ELF-1 (cell line): Measurements from ENCODE around the gene AQP1.

ENCODE experiments used
- DNase-seq: peaks from one replicate; pipeline ENCODE4 v3.0.0-alpha.2; 2016; ENCODE audit warnings: low read depth, low spot score

AQP1 gene

DNA sequence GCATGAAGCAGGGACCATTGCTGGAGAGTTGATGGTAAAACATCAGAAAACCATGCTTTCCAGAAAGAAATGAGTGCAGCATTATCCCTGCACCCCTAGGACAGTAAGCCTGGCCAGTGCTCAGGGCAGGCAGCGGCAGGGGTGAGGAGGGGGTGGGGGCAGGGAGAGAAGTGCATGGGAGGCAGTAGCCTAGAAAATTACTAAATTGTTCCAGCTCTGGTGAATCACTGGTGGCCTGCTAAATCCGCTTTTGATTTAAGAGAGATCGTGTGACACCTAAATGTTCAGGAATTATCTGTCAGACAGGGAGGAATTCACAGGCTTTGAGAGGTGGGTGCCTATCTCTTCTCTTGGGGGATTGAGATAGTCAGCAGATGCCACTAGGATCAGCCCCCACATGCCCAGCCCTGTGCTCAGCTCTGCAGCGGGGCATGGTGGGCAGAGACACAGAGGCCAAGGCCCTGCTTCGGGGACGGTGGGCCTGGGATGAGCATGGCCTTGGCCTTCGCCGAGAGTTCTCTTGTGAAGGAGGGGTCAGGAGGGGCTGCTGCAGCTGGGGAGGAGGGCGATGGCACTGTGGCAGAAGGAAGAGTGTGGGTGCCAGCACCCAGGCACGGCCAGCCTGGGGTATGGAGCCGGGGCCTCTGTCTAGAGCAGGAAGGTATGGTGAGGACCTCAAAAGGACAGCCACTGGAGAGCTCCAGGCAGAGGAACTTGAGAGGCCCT lies 5.0 kb upstream of the AQP1 start:
- no peak for DNase-seq

DNA sequence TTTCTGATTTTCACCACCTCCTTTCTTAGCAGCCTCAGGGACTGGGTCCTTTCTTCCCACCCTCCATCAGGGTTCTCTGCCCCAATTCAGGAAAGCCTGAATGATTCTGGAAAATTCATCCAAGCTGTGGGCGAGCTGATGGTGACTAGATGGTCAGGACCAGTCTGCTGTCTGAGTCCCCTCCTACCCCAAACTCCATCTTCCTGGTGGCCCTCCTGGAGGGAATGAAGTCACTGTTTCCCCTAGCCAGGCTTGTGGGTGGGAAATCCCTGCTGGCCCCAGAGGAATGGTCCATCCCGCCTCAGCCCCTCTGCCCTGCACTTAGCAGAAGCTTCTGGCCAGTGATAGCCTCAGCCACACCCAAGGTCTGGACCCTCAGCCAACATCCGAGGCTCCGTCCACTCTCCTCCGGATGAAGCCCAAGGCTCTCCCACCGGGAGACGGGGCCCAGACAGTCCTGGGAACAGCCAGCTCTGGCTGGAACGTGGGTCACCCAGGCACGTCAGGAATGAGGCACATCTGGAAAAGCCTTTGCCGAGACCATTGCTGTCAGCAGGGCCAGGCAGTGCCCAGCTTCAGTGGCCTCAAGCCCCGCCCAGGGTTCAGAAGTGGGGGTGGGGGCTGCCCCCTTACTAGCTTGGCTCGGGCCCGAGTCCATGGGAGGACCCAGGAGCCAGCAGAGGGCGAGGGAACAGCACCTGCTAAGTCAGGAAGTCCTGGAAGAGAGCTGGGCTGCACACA lies 4.0 kb upstream of the AQP1 start:
- no peak for DNase-seq

DNA sequence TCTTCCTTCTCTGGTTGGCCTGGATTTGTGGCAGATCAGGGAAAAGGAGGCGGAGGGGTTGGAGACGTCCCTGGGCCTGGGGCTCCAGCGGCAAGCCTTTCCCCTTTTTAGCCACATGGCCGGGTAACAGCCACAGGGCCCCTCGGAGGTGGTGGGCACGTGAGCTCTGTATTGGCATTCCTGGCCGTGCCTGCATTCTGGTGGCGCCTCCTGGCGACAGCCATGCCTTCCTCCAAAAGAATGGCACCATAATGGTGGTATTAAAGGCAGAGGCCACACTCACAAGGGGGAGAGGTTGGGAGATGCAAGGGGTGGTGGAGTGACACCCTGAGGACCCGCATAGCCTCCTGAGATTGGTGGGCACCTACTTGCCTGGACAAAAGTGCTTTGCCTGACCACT lies 3.0 kb upstream of the AQP1 start:
- peak; percentile 62 for DNase-seq

DNA sequence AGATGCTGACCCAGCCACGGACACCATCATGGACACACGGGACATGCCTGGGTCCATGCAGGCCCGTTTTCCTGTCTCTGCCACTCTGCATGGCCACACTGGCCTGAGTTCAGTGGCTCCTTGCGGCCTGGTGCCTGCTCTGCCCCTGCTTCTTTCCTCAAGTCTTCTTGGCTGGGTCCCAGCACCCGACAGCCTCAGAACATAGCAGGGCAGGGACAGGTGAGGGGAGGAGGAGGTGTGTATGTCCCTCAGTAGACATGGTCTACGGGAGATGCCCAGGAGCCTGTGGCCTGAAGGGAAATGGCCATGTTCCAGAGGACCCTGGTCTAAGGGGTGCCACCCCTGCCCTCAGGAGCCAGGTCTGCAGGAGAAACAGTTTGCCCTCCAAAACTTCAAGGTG lies 2.2 kb upstream of the AQP1 start:
- no peak for DNase-seq

DNA sequence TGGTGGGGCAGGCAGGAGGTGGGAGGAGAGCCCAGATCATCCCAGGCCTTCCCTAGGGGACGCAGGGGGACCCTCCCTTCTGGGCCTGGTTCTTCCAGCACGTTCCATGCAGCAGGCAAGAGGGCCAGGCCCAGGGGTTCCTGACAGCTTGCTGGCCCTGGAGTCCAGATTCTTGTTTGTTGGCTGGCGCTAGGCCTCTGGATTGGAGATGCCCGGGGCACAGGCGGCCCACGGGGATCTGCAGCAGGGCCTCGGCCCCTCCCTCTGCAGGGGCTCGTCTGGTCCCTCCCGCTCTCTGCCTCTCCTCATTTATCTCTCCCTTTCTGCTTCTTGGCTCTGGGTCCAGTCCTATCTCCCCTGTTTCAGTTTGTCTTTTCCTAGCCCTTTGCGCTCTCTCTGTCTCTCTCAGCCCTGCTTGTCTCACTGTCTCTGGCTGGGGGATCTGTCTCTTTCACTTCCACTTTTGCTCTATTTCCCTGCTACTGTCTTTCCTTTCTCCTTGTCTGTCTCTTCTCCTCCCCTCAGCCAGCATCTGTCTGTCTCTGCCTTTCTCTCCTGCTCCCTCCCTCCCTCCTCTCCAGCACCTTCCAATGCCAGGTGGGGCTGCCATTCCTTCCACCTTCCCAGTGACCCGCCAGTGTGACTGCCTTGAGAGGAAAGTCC lies 1.1 kb upstream of the AQP1 start:
- DNase-seq, result no peak

DNA sequence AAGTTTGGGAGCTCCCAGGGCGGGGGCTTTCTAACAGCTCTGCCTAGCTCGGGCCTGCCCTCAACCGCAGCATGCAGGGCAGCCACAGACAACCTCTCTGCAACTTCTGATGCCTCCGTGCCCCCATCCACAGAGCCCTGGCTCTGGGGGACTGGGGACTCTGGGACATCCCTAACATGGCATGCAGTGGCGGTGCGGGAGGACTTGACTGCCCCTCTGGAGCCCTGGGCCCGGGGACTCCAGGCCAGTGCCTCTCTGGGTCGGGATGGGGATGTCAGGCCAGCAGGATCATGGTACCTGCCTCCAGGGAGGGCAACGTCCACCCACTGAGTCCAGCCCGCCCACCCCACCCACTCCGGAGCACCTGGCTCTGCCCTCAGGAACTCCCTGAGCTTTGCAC lies 520 bp upstream of the AQP1 start:
- no peak for DNase-seq

DNA sequence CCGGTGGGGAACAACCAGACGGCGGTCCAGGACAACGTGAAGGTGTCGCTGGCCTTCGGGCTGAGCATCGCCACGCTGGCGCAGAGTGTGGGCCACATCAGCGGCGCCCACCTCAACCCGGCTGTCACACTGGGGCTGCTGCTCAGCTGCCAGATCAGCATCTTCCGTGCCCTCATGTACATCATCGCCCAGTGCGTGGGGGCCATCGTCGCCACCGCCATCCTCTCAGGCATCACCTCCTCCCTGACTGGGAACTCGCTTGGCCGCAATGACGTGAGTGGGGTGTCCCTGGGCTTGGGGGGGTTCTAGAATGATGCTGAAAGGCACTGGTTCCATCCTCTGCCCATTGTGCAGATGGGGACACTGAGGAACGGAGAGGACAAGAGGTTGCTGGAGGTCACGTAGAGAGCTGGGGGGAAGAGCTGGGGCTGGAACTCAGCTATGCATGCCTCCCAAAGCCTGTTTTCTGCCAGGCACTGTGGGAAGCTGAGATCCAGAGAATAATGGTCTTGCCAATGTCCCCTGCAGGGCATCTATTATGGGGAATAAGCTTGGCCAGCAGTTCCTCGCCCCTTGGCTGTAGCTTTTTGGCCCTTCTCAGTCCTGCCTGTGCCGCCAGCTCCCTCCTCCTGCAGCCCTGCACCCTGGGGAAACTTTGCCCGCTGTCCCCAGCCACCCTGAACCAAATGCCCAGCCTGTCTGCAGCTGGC lies 523 bp downstream of the AQP1 start:
- no peak for DNase-seq

DNA sequence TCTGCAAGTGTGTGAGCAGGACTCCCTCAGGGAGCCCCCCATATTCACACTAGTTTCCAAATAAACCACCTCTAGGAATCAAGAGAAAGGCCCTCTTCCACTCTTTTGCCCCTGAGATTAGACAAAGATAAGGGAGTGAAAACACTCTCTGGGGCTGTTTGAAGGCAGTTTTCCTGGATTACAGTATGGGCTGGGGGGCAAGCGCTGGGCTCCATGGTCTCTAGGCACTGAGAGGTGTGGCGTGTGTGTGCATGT lies 1.0 kb downstream of the AQP1 start:
- no peak for DNase-seq

DNA sequence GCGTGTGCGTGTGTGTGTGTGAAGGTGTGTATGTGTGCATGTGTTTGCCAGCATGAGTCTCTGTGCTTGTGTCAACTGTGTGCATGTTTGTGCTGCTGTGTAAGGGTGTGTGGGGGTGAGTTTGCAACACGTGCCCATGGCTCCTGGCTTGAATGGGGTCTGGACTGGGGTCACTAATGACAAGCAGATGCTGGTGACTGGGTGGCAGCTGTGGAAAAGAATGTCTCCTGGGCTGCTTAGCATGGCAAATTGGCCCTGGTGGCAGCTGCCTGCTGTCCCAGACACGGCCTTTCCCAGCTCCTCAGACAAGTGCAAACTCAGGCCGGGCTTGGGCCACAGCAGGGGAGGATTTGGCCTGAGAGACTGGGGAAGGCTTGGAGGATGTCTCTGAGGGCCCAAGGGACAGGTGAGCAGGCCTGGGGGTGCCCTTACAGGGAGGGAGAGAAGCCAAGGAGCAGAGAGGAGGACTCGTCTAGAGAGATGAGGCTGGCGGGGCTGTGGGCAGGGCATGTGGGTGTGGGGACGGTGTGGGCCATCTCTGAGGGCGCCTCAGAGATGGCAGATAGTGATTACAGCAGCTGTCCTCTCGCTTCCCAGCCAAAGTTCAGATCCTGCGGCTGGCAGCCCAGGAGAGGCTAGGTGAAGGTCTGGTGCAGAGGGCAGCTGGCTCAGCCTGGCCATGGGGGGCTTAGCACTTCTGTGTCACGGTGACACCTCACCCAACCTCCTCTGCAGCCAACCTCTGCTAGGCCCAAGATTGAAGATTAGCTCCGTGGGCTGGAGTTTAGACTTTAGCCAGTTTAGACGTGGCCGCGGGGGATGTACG lies 1.5 kb downstream of the AQP1 start:
- DNase-seq, result no peak

DNA sequence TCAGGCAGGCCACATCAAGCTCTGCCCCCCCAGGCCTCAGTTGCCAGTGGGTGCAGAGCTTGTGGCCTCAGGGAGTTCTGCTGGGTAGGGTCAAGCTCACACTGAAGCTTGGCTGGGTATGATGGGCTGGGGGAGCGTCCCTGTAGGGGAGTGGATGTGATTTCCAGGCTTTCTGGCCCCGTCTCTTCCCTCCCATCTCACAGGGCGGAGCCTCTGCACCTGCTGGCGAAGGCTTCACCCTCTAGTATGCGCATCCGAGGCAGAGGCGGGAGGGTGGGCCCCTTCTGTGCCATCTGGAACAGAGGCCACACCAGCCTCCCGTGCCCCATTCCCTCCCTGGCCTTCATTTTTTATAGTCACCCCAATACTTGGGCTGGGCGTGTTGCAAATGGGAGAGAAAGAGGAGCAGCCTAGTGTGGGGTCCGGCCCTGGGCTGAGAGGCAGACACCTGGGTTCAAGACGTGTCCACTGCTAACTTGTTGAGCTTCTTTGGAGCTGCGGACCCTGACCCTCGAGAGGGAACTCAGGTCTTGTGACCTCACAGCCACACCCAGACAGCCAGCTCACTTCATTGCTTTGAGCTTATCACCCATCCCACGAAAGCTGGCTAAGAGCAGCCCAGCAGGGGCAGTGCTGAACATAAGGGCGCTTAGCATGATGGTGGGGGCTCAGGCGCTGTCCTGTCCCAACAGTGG lies 2.3 kb downstream of the AQP1 start:
- no peak for DNase-seq

DNA sequence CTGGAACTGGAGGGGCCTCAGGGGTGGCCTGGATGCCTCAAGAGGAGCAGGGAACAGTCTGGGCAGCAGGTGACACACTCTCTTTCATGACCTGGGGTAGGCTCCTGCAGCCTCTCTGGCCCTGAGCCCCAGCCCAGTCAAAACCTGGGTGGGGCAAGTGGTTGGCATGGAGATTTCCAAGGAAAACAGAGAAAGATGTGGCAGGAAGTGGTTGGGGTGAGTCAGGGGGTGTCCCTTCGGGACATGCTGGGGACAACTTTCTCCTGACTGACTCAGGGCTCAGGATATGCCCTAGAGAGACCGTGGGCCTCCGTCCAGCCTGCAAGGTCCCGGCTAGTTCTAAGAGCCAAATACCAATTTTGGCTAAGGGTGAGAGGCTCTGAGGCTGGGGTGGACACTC lies 2.9 kb downstream of the AQP1 start:
- DNase-seq, result no peak

DNA sequence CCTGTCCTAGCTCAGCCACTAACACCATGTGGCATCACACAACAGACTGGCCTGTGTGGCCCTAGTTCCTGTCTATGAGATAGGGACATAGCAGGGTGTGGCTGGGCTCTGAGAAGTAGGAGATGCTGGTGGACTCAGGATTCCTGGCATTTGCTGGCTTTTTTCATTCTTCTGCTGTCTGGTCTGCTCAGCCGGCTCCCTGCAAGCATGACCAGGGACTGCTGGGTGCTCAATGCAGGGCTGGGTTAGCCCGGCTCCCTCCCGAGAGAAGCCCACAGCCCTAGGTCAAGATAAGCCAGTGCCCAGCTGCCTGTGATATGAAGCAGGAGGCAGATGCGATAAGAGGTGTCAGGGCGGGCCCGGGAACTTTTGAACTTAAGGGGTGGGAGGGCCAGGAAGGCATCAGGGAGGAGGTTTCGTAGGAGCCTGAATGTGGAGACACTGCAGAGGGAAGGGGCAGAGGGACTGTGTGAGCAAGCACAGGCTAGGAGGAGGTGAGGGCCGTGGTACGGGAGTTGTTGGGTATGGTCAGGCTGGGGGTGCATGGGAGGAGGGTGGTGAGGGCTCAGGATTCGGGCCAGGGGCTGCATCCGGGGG lies 3.5 kb downstream of the AQP1 start:
- DNase-seq, result peak; percentile 65

DNA sequence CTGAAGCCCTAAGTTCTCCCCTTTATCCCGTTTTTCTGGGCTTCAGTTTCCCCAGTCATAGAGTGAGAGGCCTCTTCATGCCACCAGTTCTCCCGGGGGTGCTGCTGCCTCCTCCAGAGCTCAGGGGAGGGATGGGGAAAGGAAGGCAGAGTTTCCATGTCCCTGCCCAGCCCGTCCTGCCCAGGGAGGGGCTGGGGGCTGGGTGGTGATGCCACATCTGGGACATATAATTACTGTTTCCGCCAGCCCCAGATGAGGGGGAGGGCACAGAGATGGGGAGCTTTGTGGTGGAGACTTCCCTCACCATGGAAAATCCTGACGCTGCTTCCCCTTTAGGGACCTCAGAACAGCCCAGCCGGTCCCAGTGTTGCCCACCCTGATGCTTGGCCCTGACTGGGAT lies 4.1 kb downstream of the AQP1 start:
- DNase-seq, result no peak

DNA sequence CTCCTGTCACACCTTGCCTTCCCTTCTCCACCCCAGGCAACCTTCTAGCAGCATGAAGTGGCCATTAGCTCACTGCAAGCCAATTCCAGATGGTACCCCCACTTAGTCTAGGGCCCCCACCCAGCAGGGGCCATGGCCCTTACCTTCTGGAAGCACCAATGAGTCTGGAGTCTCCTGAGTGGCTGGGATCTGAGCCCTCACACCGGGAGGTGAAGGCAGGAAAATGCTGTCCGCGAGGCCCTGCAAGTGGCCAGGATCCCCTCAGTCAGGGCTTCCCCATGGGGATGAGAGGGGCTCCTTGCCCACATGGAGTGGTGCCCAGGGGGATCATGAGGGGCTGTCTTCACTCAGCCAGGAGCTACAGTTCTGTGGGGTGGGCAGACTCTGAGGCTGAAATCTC lies 4.6 kb downstream of the AQP1 start:
- DNase-seq, result no peak

DNA sequence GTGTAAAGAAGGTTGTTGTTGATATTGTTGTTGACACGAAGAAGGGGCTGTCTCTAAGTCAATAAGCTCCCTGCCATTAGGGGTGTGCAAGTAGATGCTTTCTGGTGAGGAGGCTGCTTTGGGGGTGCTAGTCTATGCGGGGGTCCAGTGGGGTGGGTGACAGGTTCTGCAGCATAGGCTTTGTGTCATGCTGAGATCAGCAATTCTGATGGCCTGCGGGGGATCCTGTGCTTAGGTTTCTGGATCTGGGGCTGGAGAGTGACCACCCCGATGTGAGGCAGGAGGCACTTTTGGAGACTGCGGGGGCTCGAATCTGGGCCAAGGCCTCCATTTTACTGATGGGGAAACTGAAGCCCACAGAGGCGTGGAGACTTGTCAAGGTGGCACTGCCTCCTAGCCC lies 5.1 kb downstream of the AQP1 start:
- DNase-seq, result no peak

DNA sequence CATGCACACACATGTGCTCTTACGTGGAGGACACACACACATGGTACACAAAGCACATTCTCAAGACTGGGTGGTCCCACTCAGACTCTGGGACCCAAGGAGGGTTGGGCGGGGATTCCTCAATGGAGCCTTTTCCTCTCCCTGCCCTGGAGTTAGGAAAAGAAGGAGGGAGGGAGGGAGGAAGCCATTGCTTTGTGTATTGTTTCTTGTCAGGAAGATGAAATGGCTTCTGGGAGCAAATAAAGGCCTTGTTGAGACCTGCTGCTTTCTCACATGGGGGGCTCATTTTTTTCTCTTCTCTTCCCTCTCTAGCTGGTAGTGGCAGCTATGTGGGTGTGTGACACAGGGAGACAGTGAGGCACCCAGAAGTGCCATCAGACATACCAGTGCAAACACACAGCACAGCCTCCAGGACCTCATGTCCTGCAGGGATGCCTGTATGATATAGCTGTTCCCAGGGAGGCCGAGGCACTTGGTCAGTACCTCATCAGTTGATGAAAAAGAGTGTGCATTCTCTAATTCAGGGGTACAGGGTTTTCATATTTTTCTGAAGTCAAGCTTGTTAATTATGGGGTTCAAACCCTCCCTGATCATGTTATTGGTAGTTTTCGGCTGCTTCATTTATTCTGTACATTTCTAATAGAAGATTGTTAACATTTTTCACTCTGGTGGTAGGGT lies 5.7 kb downstream of the AQP1 start:
- no peak for DNase-seq

DNA sequence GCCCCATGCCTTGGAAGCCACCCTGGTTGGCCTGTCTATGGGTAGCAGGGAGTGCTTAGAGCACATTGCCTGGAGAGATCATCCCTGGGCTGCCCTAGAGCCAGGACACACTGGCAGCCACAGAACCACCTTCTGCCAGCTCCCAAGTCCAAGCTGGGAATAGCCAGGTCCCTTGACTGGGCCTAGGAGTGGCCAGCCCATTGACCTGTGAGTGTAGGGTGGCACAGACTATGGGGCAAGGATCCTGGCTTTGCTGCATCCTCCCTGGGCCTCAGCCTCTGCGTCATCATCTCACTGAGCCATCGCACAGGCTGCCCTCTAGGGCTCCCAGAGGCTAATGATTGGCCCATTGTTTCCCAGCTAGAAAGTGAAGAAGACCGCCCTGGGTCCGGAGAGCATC lies 7.0 kb downstream of the AQP1 start:
- no peak for DNase-seq

DNA sequence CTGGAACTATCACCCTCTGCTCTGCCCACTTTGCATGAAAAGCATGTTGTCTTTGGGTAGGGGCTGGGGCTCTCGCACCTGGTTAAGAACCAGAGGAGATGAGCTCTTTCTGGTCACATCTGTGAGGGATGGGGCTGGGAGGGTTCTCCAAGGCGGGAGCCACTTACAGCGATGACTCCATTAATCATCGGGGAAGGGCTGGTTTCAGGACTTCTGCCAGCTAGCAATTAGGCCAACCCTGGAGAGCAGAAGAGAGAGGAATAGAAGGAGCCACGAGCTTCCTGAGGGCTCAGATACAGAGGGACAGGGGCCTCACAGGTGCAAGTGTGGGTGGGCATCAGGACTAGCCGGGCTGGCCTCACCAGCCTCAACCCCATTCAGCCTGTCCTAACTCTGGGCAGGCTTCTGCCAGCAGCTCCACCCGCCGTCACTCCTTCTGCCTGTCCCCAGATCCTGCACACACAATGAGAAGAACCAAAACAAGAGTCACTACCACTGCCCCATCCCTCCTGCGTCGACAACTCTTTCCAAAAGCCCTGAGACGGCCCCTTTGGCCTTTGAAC lies 8.4 kb downstream of the AQP1 start:
- DNase-seq, result no peak

DNA sequence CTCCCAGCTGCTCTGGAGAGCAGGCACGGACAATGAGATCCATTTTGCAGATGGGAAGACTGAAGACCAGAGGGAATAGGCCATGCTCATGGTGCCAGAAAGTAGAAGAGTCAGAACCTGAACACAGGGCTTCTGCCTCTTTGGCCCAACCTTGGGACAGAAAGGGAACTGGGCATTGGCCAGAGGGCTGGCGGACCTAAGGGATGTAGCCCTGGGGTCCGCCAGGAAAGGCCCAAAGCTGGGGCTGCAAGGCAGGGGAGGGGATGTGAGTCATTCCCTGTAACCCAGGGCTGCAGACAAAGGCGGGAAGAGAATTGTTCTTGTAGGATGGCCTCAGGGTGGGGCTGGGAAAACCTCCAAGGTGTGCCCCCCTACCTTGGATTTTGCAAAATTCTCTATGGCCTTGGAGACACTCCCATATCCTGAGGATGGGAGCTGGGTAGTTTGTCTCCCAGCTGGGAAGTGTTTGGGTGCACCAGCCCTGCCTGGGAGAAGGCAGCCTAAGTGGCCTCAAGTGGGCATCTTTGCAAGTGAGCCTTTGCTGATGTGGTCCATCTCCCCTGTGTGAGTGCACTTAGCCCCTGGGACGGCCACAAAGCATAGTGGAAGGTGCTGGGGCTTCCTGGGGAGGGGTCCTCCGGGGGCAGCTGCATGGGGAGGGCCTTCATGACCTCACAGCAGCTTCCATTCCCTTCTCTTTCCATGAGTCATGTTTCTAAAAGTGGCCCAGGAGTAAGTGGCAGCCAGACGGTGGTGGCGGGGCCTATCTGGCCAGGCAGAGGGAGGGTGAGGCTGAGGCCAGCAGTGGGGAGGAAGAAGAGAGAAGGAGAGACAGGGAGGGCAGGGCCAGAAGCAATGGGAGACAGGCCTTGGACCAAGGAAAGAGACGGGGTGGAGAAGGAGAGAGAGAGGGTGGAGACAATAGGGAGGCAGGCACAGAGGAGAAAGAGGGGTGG lies 9.2 kb downstream of the AQP1 start:
- DNase-seq, result no peak
